B cell (primary cell): Measurements from ENCODE around the gene TMC1. TPM values are rescaled to one million over a fixed set of nuclear protein-coding genes. Genes with fewer than 3 reads are reported as not detected.

Source experiments
- ATAC-seq: fragments of 200-7000 bp; cut with Tn5 transposase; one replicate; pipeline ENCODE4 v1.10.0; 2021; ENCODE audit warnings: low read depth, mild to moderate bottlenecking, moderate number of reproducible peaks, moderate library complexity
- CTCF ChIA-PET: fragments of 350-600 bp; sonication (Branson Sonifier 250); formaldehyde crosslinking; loops from one replicate; lab custom pipeline; 2021; ENCODE audit warnings: antibody characterized with exemption, inconsistent platforms; lab: Charles Lee
- POLR2A ChIA-PET: fragments of 350-600 bp; sonication (Branson Sonifier 250); formaldehyde crosslinking; loops from one replicate; lab custom pipeline; 2021; ENCODE audit warnings: antibody characterized with exemption; lab: Charles Lee
- DNase-seq: peaks from one replicate; pipeline ENCODE4 v3.0.0; 2013
- H2AFZ ChIP-seq: 2 replicates; pipeline ENCODE4 v1.6.1; 2012; ENCODE audit warnings: mild to moderate bottlenecking, low read depth, low read length; ENCODE audit not compliant: insufficient read depth, poor library complexity, severe bottlenecking
- H3K27ac ChIP-seq, 2 donors: 1 replicate in 1 of 2; 2 replicates in 1 of 2; pipeline ENCODE4 v1.5.1; 2012 to 2013; ENCODE audit warnings: low read length in 2 of 2, mild to moderate bottlenecking in 2 of 2, moderate library complexity in 1 of 2
- H3K27me3 ChIP-seq, 4 experiments: fragments of 200-600 bp in 1 of 4; sonication (generic) in 1 of 4; replicated peaks in 1 of 4; 1 replicate in 2 of 4; 2 replicates in 2 of 4; pipeline versions ENCODE4 v1.6.1 to v1.7.0; 2013 to 2016; ENCODE audit warnings: low read length in 3 of 4, mild to moderate bottlenecking in 2 of 4, mixed read lengths in 1 of 4, moderate library complexity in 1 of 4; ENCODE audit not compliant: insufficient read depth in 4 of 4, control insufficient read depth in 3 of 4; ENCODE audit errors: control extremely low read depth in 1 of 4
- H3K36me3 ChIP-seq, 2 experiments: replicated peaks in 1 of 2; 1 replicate in 1 of 2; 2 replicates in 1 of 2; pipeline versions ENCODE4 v1.6.1 to v1.7.1; 2013; ENCODE audit warnings: low read length in 1 of 2; ENCODE audit not compliant: insufficient read depth in 2 of 2, control insufficient read depth in 1 of 2; ENCODE audit errors: control extremely low read depth in 1 of 2, extremely low read depth in 1 of 2
- H3K4me1 ChIP-seq, 2 donors: fragments of 200-600 bp in 1 of 2; sonication (generic) in 1 of 2; 1 replicate in 1 of 2; 2 replicates in 1 of 2; pipeline versions ENCODE4 v1.5.1 to v1.6.1; 2013 to 2017; ENCODE audit warnings: low read length in 2 of 2; ENCODE audit not compliant: control insufficient read depth in 2 of 2, insufficient read depth in 2 of 2
- H3K4me2 ChIP-seq: replicated peaks from 2 replicates; pipeline ENCODE3; 2012; ENCODE audit warnings: mild to moderate bottlenecking, low read depth, low read length; ENCODE audit not compliant: poor library complexity, severe bottlenecking
- H3K4me3 ChIP-seq, 5 experiments: fragments of 200-600 bp in 1 of 5; sonication (generic) in 1 of 5; 1 replicate in 3 of 5; 2 replicates in 2 of 5; pipeline versions ENCODE4 v1.5.1 to v1.7.0; 2011 to 2016; ENCODE audit warnings: low read length in 4 of 5, mild to moderate bottlenecking in 4 of 5, low read depth in 2 of 5, control low read depth in 1 of 5, moderate library complexity in 1 of 5; ENCODE audit not compliant: insufficient read depth in 1 of 5; ENCODE audit errors: control extremely low read depth in 1 of 5, extremely low read depth in 1 of 5
- H3K79me2 ChIP-seq: fragments of 200-600 bp; sonication (generic); one replicate; pipeline ENCODE4 v1.6.0; 2016; ENCODE audit warnings: low read length; ENCODE audit not compliant: control insufficient read depth, insufficient read depth
- H3K9ac ChIP-seq: fragments of 200-600 bp; sonication (generic); 2 replicates; pipeline ENCODE4 v1.6.1; 2017; ENCODE audit warnings: mild to moderate bottlenecking, low read length, moderate library complexity
- H3K9me3 ChIP-seq, 3 donors: one replicate each; pipeline versions ENCODE4 v1.6.1 to v1.7.1; 2013; ENCODE audit warnings: low read length in 2 of 3; ENCODE audit not compliant: control insufficient read depth in 2 of 3, insufficient read depth in 1 of 3; ENCODE audit errors: control extremely low read depth in 1 of 3
- H4K20me1 ChIP-seq: 2 replicates; pipeline ENCODE4 v1.6.0; 2012; ENCODE audit warnings: mild to moderate bottlenecking, low read length; ENCODE audit not compliant: insufficient read depth, control insufficient read depth, poor library complexity, severe bottlenecking
- H3K27ac Mint-ChIP-seq: one replicate; pipeline ENCODE4 v1.8.0; 2021; ENCODE audit warnings: mixed read lengths
- H3K27me3 Mint-ChIP-seq: one replicate; pipeline ENCODE4 v1.8.0; 2021; ENCODE audit warnings: mixed read lengths
- H3K4me1 Mint-ChIP-seq: one replicate; pipeline ENCODE4 v1.8.0; 2021; ENCODE audit warnings: mixed read lengths
- H3K4me3 Mint-ChIP-seq: one replicate; pipeline ENCODE4 v1.8.0; 2021; ENCODE audit warnings: mixed read lengths
- H3K9me3 Mint-ChIP-seq: one replicate; pipeline ENCODE4 v1.8.0; 2022; ENCODE audit warnings: mixed read lengths; ENCODE audit not compliant: insufficient read depth
- EZH2 ChIP-seq: IDR thresholded peaks from 2 replicates; pipeline ENCODE4 v1.6.1; 2012; ENCODE audit warnings: borderline replicate concordance, low read depth, mild to moderate bottlenecking, moderate library complexity, low read length; ENCODE audit not compliant: insufficient read depth, poor library complexity, severe bottlenecking
- WGBS: methylation state at CpG from one replicate; pipeline ENCODE4 v1.1.5; 2013; ENCODE audit warnings: missing lambda C conversion rate; ENCODE audit not compliant: insufficient coverage; 5-methylcytosine and 5-hydroxymethylcytosine counted together
- intact Hi-C: fragments of 100-400 bp; cut with micrococcal nuclease; formaldehyde crosslinking; loops from one replicate; pipeline ENCODE4 v1.10.0; 2022
- polyA plus RNA-seq: library from polyadenylated mRNA; depleted of rRNA; stranded (reverse); fragments of >200 nt; gene quantifications from 2 replicates; pipeline ENCODE4 v1.2.3, GENCODE V29; 2012
- total RNA-seq, 2 donors: library from RNA; stranded (reverse); fragments of 120-200 nt in 1 of 2; gene quantifications; 1 replicate in 1 of 2; 2 replicates in 1 of 2; pipeline versions ENCODE4 v1.2.3 to v1.2.4, GENCODE V29; 2013 to 2022
- TF ChIP-seq, protein P1 (sequence below): fragments of 200-600 bp; IDR thresholded peaks from one replicate; pipeline ENCODE4 v1.8.0; 2022; ENCODE audit warnings: antibody characterized with exemption, mild to moderate bottlenecking

TMC1 gene
- total and polyA plus RNA-seq, 2 donors (not counting 1 experiment from before 2014, with no cell fraction given) = not detected

DNA sequence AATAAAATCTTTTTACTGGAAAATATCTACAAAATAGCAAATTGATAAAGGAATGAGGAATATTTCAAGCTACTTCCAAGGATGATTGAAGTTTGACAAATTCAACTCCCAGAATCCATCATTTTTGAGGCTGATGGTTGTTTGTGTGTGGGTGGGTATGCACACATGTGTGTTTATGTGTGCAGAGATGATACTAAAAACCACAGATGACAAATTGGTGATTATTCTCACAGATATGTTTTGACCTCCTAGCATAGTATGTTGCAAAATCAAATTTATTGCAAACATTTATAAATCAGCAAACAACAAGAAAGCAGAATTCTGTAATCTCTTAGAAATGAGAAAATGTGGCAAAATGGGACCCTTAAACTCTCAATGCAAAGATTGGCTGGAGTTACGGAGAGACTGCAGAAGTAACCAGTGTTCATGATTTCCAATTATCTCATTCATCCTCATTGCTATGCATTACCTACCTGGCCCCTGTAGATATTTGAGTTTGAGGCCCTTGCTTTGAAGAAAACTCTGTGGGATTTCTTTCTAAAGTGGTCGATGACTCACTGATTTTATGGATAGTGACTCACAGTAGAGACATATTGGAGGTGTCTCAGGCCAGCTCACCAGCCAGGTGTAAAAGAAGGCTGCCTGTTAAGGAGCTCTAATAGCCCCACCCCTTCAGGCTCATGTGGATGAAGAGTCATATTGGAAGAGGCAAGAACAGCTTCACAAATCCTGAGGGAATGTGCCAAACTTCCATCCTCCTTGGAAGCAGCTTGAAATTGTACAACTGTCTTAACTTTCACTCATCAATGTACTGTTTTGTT lies 44.6 kb upstream of the TMC1 start:
- Mint-ChIP-seq H3K4me3 (no peak overlapping the region), H3K27ac (no peak overlapping the region), H3K27me3 (peaks cover 5% of the 10 kb centered on the region), H3K9me3 (no peaks in the 10 kb centered on the region), H3K4me1 (peaks cover 8% of the 10 kb centered on the region)
- WGBS = 83% methylated on average over 1 of the region's 2 CpGs
- DNase-seq (no peak), ATAC-seq (no peak)
- CTCF ChIA-PET = interaction anchor here (1.1 kb wide), 1 partner anchor 196 kb away, joined by 3 read pairs; no protein-coding TSS in a partner anchor
- no peaks in the 10 kb centered on the region for H3K27me3 ChIP-seq
- POLR2A ChIA-PET = no interaction called here
- no peaks in the 10 kb centered on the region for H3K79me2 ChIP-seq
- H3K4me3 ChIP-seq = no peak overlapping the region
- no peaks in the 10 kb centered on the region for H3K4me1 ChIP-seq
- TF ChIP-seq, protein P1, sequence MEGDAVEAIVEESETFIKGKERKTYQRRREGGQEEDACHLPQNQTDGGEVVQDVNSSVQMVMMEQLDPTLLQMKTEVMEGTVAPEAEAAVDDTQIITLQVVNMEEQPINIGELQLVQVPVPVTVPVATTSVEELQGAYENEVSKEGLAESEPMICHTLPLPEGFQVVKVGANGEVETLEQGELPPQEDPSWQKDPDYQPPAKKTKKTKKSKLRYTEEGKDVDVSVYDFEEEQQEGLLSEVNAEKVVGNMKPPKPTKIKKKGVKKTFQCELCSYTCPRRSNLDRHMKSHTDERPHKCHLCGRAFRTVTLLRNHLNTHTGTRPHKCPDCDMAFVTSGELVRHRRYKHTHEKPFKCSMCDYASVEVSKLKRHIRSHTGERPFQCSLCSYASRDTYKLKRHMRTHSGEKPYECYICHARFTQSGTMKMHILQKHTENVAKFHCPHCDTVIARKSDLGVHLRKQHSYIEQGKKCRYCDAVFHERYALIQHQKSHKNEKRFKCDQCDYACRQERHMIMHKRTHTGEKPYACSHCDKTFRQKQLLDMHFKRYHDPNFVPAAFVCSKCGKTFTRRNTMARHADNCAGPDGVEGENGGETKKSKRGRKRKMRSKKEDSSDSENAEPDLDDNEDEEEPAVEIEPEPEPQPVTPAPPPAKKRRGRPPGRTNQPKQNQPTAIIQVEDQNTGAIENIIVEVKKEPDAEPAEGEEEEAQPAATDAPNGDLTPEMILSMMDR = no peak
- no peak for TF ChIP-seq EZH2
- no peak overlapping the region for H3K4me2 ChIP-seq
- no peak overlapping the region for H3K9ac ChIP-seq
- H2AFZ ChIP-seq = no peak overlapping the region
- H3K9me3 ChIP-seq = peaks cover 0 to 2% (median 0%) of the 10 kb centered on the region in 3 donors
- no peaks in the 10 kb centered on the region for H3K36me3 ChIP-seq
- no peak overlapping the region for H3K27ac ChIP-seq
- H4K20me1 ChIP-seq = no peaks in the 10 kb centered on the region
- intact Hi-C loops = no loop called here

DNA sequence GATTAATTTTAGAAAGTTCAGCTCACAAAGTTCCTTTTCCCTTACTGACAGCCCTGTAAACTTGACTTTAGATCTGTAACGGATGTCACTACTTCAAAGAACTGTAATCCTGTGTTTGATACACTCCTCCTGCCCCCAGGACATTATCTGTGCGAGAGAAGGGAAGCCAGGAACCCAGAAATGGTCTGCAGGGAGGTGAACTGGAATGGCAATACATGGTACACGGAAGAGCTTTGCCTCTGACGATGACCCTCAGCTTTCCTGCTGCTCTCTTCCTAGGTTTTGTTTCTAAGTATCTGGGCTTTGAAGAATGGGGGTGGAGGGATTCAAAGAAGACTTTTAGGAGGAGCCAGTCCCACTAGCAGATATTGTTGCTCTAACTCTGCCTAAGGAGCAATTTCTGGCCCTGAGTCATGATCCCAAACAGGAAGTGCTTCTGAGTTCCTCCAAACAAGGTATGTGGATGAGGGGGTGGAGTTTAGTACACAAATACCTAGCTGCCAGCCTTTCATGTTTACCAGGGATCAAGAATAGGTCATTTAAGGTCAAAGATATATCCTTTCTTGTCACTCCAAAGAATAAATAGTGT lies 43.4 kb upstream of the TMC1 start:
- H3K27me3 ChIP-seq = no peaks in the 10 kb centered on the region
- H3K4me2 ChIP-seq = no peak overlapping the region
- no peak overlapping the region for H3K9ac ChIP-seq
- Mint-ChIP-seq H3K4me1 (peaks cover 7% of the 10 kb centered on the region), H3K4me3 (no peak overlapping the region), H3K27ac (no peak overlapping the region), H3K27me3 (peaks cover 5% of the 10 kb centered on the region), H3K9me3 (no peaks in the 10 kb centered on the region)
- H3K4me1 ChIP-seq = no peaks in the 10 kb centered on the region
- no peaks in the 10 kb centered on the region for H3K36me3 ChIP-seq
- no peak overlapping the region for H3K27ac ChIP-seq
- H3K4me3 ChIP-seq = no peak overlapping the region
- intact Hi-C loops = no loop called here
- TF ChIP-seq EZH2 = no peak
- TF ChIP-seq, protein P1 = no peak
- no peak overlapping the region for H2AFZ ChIP-seq
- ATAC-seq = no peak
- CTCF ChIA-PET = no interaction called here
- POLR2A ChIA-PET = interaction anchor here (0.6 kb wide), 1 partner anchor 28 kb away, joined by 4 read pairs; no protein-coding TSS in a partner anchor
- no peak for DNase-seq
- H4K20me1 ChIP-seq = no peaks in the 10 kb centered on the region
- peaks cover 0 to 2% (median 0%) of the 10 kb centered on the region in 3 donors for H3K9me3 ChIP-seq
- H3K79me2 ChIP-seq = no peaks in the 10 kb centered on the region
- WGBS = 94% methylated on average over 2 of the region's 4 CpGs
